ENCODE results near the gene CCDC127.
"Not testable (repeated sequence)": the region's sequence is repeated elsewhere in the genome, so short reads cannot be mapped to it uniquely, and the experiment has no call there.

CCDC127 gene

DNA sequence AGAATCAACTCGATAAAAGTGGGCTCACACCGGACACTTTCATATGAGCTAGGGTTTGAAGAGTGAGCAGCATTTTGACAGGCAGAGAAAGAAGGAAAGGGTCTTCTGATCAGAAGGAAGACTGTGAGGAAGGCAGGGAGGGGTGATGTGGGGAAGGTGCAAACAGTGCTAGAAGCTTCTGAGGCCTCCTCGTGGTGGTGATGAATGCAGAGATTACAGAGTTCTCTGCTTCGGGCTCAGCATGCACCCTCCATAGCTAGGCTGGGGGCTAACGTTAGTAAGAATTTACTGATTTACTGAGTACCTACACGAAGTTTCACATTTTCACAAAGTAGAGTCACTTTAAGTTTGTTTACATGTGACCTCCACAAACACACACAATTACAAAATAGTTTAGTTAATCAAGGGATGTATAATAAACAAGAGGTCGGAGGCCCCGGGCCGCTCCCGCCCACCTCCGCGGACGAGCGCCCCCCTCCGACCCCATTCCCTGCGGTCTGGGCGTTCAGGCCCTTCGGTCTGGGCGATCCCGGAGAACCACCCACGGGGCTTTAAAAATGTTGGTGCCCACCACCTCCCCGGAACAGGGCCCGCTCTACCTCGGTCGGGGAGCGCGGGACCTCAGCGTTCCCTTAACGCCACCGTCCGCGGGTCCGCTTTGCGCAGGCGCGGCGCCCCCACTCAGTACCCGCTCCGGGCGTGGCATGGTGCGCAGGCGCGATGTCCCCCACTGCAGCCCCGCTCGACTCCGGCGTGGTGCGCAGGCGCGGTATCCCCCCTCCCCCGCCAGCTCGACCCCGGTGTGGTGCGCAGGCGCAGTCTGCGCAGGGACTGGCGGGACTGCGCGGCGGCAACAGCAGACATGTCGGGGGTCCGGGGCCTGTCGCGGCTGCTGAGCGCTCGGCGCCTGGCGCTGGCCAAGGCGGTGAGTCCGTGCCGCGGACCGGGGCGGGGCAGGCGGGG lies at the start of gene CCDC127, which contains the start of gene SDHA:
TSS of gene CCDC127 (minus strand) at position 660 of the 963 bp plus-strand sequence. CDS start 1,304 bp downstream, outside the sequence.
TSS of gene SDHA (plus strand) at position 827 of the 963 bp plus-strand sequence. CDS start at position 863, 36 bp downstream.
- DNase-seq: peak; percentile 92

- DNase-seq: peak; percentile 14
Measured at GRCh38 chr5:267716-268115, 49.8 kb upstream of the CCDC127 start.

GRCh38 chr5:266311-267026 lies 48.5 kb upstream of the CCDC127 start:
- not testable (repeated sequence) for DNase-seq

DNA sequence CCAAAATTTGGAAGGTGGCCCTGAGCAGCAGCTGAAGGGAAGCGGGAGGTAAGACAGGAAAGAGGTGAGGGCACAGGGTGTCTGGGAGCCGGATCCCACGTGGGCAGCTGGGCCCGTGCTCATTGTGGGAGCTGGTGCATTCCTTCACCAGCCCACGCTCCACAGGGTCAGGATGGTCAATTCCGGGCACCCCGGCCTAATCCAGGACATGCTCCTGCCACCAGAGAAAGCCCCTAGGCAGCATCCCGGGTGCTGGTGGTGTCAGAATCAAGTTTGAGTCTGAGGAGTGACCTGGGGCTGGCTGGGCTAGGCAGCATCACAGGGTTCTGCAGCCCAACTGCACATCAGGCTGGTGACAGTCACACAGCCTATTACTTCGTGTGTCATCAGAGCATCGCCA lies 46.4 kb upstream of the CCDC127 start:
- no peak for DNase-seq

DNA sequence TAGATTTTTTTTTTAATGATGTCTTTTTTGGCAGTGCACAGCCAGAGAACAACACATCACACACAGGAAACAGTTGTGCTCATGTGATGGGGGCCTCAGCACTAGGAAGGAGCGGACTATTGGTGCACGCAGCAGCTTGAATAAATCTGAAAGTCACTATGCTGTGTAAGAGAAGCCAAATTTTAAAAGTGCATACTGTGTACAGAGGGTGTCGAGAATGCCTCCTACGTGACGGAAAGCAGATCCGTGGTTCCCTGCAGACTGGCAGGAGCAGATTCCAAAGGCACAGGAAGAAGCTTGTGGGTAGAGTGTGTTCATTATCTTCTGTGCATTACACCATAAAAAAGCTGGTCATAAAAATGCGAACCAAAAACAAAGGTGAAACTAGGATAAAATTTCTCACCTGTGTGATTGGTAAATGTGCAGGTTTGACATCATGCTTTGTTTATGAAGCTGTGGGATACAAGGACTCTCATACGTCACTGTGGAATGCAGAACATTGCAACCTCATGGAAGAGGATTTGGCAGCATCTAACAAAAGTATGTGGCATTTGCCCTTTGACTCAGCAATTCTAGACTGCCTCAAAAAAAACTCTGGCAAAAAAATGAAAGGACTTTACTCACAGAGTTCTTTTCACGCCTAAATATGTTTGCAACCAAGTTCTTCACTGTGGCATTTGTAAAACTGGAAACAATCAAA lies 45.5 kb upstream of the CCDC127 start:
- DNase-seq: not testable (repeated sequence)

DNA sequence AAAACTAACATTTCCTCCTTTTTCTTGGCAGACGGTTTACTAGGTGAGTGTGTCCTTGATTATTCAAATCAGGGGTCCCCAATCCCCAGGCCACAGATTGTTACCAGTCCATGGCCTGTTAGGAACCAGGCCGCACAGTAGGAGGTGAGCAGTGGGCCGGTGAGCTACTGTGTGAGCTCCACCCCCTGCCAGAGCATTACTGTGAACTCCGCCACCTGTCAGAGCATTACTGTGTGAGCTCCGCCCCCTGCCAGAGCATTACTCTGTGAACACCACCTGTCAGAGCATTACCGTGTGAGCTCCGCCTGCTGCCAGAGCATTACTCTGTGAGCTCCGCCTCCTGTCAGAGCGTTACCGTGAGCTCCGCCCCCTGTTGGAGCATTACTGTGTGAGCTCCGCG lies 39.2 kb upstream of the CCDC127 start:
- no peak for DNase-seq

DNA sequence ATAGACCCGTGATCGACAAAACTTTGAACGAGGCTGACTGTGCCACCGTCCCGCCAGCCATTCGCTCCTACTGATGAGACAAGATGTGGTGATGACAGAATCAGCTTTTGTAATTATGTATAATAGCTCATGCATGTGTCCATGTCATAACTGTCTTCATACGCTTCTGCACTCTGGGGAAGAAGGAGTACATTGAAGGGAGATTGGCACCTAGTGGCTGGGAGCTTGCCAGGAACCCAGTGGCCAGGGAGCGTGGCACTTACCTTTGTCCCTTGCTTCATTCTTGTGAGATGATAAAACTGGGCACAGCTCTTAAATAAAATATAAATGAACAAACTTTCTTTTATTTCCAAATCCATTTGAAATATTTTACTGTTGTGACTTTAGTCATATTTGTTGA lies 38.4 kb upstream of the CCDC127 start:
- DNase-seq: not testable (repeated sequence)

DNA sequence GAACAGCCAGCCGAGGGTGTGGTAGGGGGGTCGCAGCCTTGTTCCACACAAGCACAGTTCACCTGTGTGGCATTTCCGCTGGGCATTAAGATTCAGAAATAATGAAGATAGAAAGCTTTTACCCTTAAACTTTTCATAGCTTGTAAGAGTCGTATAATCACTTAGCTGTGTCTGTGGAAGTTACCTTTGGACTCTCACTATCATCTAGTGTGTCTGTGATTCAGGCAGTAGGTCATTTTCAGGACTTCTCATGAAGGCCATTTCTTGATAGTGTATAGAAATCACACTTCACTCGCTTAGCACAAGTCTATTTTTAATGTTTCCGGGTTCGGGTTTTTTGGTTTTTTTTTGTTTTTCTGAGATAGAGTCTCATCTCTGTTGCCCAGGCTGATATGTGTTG lies 37.2 kb upstream of the CCDC127 start:
- not testable (repeated sequence) for DNase-seq

DNA sequence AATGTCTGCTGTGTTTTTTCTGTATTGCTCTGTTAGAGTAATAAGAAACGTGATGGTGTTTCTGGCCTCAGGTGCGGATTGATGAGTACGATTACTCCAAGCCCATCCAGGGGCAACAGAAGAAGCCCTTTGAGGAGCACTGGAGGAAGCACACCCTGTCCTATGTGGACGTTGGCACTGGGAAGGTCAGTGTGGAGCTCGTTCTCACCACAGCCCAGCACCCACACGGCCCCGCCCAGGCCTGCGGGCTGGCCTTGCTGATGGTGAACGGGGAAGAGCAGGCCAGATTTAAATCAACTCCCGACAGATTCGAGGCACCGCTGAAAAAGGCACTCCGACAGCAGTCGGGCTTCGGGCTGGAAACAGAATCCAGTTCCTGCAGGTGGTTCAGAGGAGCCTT lies 36.4 kb upstream of the CCDC127 start:
- DNase-seq: not testable (repeated sequence)

DNA sequence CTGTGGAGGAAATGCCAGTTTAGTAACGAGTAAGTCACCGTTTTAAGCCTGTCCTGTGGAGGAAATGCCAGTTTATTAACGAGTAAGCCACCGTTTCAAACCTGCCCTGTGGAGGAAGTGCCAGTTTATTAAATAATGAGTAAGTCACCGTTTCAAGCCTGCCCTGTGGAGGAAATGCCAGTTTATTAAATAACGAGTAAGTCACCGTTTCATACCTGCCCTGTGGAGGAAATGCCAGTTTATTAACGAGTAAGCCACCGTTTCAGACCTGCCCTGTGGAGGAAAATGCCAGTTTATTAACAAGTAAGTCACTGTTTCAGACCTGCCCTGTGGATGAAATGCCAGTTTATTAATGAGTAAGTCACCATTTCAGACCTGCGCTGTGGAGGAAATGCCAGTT lies 34.6 kb upstream of the CCDC127 start:
- DNase-seq: no peak

GRCh38 chr5:251975-252374 lies 34.0 kb upstream of the CCDC127 start:
- DNase-seq: not testable (repeated sequence)

- DNase-seq: not testable (repeated sequence)
Measured at GRCh38 chr5:251538-251937, 33.6 kb upstream of the CCDC127 start.

GRCh38 chr5:251016-251415 lies 33.1 kb upstream of the CCDC127 start:
- DNase-seq: not testable (repeated sequence)

DNA sequence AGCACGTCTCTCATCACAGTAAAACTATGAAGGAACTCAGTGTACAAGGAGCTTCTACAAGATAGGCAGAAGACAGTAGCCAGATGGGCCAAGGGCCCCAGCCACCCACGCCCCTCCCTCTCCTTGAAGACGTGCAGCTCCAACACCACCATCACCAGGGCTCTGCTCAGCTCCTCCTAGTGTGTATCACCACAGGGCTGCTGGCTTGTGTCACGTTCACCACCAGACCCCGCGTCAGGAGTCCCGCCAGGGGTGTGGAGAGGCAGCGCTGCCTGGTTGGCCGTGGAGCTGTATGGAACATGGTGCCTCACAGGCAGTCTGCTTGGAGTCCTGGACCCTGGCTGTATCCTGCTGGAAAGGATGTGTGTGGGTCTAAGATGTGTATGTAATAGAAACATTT lies 32.4 kb upstream of the CCDC127 start:
- DNase-seq: not testable (repeated sequence)

GRCh38 chr5:245717-246116 lies 27.8 kb upstream of the CCDC127 start:
- not testable (repeated sequence) for DNase-seq

- not testable (repeated sequence) for DNase-seq
Measured at GRCh38 chr5:243683-244367, 25.9 kb upstream of the CCDC127 start.

DNA sequence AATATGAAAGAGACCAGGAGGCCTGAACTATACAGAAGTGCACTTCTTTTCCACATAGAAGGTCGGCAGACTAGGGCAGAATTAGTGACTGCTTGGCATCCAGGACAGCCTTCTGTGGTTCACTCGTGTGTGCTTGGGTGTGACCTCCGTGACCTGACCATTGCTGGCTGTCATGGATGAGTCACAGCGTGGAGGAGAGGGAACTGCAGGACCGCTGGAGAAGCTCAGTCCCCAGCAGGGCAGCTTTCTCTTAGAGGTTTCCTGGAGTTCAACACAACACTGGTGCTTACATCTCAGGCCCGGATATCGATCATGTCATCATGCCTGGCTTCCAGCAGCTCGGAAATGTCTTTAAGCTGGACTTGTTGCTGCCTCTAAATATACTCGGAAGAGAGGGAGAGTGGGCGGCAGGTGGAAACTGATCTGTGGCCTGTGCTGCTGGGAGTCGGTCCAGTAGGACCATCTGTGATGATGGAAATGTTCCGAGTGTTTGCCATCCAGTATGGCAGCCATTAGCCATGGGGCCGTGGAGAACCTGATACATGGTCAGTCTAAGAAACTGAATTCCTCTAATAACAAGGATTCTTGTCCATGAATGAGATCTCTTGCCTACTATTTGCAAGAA lies 23.2 kb upstream of the CCDC127 start:
- not testable (repeated sequence) for DNase-seq

DNA sequence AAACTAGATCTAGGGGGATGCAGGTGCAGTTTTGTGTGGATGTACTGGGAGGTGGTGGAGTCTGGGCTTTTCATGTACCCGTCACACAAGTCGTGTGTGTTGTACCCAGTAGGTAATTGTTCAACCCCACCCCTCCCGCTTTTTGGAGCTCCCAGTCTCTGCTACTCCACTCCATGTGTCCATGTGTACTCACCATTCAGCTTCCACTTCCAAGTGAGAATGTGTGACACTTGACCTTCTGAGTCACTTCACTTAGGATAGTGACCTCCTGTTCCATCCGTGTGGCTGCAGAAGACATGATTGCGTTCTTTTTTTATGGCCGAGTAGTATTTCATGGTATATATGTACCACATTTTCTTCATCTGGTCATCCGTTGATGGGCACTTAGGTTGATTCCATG lies 22.6 kb upstream of the CCDC127 start:
- not testable (repeated sequence) for DNase-seq

GRCh38 chr5:237931-238330 lies 20.0 kb upstream of the CCDC127 start:
- DNase-seq: not testable (repeated sequence)

DNA sequence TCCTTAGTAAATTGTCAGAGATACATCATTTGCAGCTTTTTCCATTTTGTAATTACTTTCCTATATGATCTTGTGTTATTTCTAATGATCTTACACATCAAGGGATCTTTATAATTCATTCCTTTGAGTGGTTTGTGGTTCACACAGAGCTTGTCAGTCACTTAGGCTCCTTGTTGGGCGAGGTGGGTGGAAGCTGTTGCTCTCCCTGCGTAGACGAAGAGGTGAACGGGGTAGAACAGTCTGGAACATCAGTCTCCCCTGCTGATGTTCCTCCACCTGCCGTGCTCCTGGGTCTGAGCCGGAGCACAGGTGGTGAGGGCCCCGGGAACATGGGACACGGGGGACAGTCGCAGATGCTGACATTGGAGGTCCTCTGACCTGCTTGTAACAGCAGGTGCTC lies 17.6 kb upstream of the CCDC127 start:
- DNase-seq: not testable (repeated sequence)

- no peak for DNase-seq
Measured at GRCh38 chr5:234450-234849, 16.5 kb upstream of the CCDC127 start.

- not testable (repeated sequence) for DNase-seq
Measured at GRCh38 chr5:233426-233825, 15.5 kb upstream of the CCDC127 start.
